NT2/D1 (cell line): ENCODE data around the gene IL12A.

Experiments used
- SUZ12 ChIP-seq: IDR thresholded peaks from 2 replicates; pipeline ENCODE4 v1.6.1; 2011; ENCODE audit not compliant: insufficient read length, insufficient read depth; ENCODE audit errors: extremely low read depth
- YY1 ChIP-seq: IDR thresholded peaks from 2 replicates; pipeline ENCODE4 v1.6.1; 2011; ENCODE audit not compliant: insufficient read length, insufficient read depth

- TF ChIP-seq YY1: no peak
- no peak for TF ChIP-seq SUZ12
Observed at GRCh38 chr3:159953325-159954085, 35.1 kb upstream of the IL12A start.
